Measurements from ENCODE around the gene C16orf95. TPM values are rescaled to one million over a fixed set of nuclear protein-coding genes. Genes with fewer than 3 reads are reported as not detected.
"Not testable (repeated sequence)": the region's sequence is repeated elsewhere in the genome, so short reads cannot be mapped to it uniquely, and the experiment has no call there.

The C16orf95 gene
- total and polyA plus RNA-seq, 12 donors: 1.7 to 5.1 (median 3.7) TPM

DNA sequence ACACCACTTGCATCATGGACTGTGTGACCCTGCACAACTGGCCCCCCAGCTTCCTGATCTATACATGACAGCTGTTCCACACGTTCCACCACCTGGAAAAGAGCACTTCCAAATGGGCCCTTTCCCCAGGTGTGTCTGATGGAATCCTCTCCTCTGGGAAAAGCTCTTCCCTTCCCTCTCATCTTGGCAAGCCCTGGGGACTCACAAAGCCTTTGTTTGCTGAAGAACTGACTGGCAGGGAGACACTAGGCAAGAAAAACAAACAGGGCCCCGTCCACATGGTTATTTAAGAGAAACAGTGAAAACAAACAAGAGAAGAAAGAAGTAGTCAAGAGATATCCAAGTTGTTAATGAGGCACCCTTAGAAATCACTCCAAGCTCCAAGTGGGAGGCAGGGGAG is 52.6 kb downstream of the C16orf95 start:
- H3K36me3 ChIP-seq: no peaks in the 10 kb centered on the region
- H3K4me3 ChIP-seq: no peak overlapping the region
- ATAC-seq (no peak), DNase-seq (no peak)
- H3K27me3 ChIP-seq: peaks cover 0 to 5% (median 0%) of the 10 kb centered on the region in 7 donors
- intact Hi-C loops (cut with DNase I): loop anchor here in 1 of 10 donors (10.0 kb wide), 1 partner anchor 60 kb away; no protein-coding TSS in a partner anchor
- H3K27ac ChIP-seq: no peak overlapping the region
- no peak for TF ChIP-seq CTCF (IDR thresholded peaks at IDR 0.05)
- 49 to 59% methylated on average over 2 of the region's 2 CpGs for WGBS, 2 donors
- peaks cover 0 to 7% (median 0%) of the 10 kb centered on the region in 11 donors for H3K9me3 ChIP-seq
- no peaks in the 10 kb centered on the region for H3K4me1 ChIP-seq

DNA sequence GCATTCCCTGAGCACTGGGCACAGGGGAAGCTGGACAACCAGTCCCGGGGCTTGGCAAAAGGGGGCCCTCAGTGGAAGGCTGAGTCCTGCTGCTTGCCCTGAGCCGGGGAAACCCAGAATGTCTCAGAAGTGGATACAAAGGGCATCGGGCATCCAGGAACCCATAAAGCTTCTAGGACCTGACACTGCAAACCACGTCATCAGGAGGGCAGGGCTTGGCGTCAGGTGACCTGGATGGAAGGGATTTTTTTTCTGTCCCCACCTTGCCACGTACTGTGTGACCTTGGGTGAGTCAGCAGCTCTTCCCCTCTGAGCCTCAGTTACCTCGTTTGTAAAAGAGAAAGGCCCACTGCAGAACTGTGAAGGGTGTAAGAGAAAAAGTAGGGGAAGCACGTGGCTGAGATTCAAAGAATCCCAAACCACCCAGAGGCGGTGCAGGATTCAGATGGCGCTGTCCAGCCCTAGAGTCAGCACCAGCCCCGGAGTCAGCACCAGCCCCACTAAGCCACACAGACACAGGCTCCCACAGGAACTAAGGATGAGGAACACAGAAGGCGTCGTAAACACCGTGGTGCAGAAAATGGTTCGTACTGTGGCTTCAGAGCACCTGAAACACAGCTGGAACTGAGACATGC is 53.7 kb downstream of the C16orf95 start:
- Histone ChIP-seq H3K4me1 (no peaks in the 10 kb centered on the region), H3K9me3 (no peaks in the 10 kb centered on the region), H3K27me3 (peaks cover 0 to 5% (median 0%) of the 10 kb centered on the region in 7 donors), H3K36me3 (no peaks in the 10 kb centered on the region), H3K27ac (no peak overlapping the region), H3K4me3 (no peak overlapping the region)
- 81 to 87% methylated on average over 15 of the region's 15 CpGs for WGBS, 2 donors
- DNase-seq (no peak), ATAC-seq (no peak)
- no peak for TF ChIP-seq CTCF (IDR thresholded peaks at IDR 0.05)
- intact Hi-C loops (cut with DNase I): loop anchor here in 1 of 10 donors (10.0 kb wide), 1 partner anchor 59 kb away; no protein-coding TSS in a partner anchor

GRCh38 chr16:87259431-87259830 is 57.8 kb downstream of the C16orf95 start:
- H3K4me3 ChIP-seq: no peak overlapping the region
- WGBS, 2 donors: 86 to 88% methylated on average over 6 of the region's 6 CpGs
- H3K4me1 ChIP-seq: no peaks in the 10 kb centered on the region
- H3K9me3 ChIP-seq: no peaks in the 10 kb centered on the region
- TF ChIP-seq CTCF (IDR thresholded peaks at IDR 0.05): no peak
- no peaks in the 10 kb centered on the region for H3K36me3 ChIP-seq
- intact Hi-C loops (cut with DNase I): no loop called here
- ATAC-seq (no peak), DNase-seq (no peak)
- peaks cover 0 to 8% (median 0%) of the 10 kb centered on the region in 7 donors for H3K27me3 ChIP-seq
- H3K27ac ChIP-seq: no peak overlapping the region

DNA sequence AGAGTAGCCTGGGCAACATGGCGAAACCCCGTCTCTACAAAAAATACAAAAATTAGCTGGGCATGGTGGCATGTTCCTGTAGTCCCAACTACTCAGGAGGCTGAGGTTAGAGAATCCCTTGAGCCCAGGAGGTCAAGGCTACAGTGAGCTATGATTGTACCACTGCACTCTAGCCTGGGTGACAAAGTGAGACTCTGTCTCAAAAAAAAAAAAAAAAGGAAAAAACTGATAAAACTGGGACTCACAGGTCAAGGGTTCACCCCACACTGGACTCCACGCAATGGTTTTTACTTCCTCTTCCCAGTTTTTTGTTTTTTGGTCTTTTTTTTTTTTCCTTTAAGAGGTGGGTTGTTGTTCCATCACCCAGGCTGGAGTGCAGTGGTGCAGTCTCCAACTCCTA is 58.5 kb downstream of the C16orf95 start:
- H3K4me1 ChIP-seq; DNase-seq; H3K36me3 ChIP-seq; H3K9me3 ChIP-seq; H3K4me3 ChIP-seq; H3K27me3 ChIP-seq; H3K27ac ChIP-seq; ATAC-seq; intact Hi-C loops (cut with DNase I): not testable (repeated sequence)
- WGBS, 2 donors: 88 to 89% methylated on average over 3 of the region's 3 CpGs

DNA sequence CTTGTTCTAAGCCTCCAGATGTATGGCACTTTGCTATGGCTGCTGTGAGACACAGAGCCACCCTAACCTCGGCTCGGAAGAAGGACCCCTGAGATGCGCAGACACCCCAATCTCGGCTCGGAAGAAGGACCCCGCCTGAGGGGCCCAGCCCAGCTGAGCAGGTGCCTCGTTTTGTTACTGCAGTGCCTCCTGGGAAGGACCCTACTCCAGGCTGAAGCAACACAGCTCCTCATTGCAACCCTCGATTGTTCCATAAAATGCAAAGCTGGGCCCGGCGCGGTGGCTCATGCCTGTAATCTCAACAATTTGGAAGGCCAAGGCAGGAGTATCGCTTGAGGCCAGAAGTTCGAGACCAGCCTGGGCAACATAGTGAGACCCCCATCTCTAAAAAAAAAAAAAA is 61.3 kb downstream of the C16orf95 start:
- peaks cover 0 to 3% (median 0%) of the 10 kb centered on the region in 7 donors for H3K27me3 ChIP-seq
- WGBS, 2 donors: 93 to 95% methylated on average over 13 of the region's 13 CpGs

More for the DNA sequence above, 61.3 kb downstream of the C16orf95 start:
- no peaks in the 10 kb centered on the region for H3K9me3 ChIP-seq
- H3K4me1 ChIP-seq: no peaks in the 10 kb centered on the region
- H3K36me3 ChIP-seq: no peaks in the 10 kb centered on the region
- no peak for ATAC-seq
- no peak for TF ChIP-seq CTCF (IDR thresholded peaks at IDR 0.05)
- DNase-seq: no peak
- intact Hi-C loops (cut with DNase I): no loop called here
- no peak overlapping the region for H3K4me3 ChIP-seq
- no peak overlapping the region for H3K27ac ChIP-seq

Measured in heart right ventricle (tissue), 16 donors.